ENCODE measurements around the gene MYO1C.
A peak's percentile ranks its signal among the peaks of the same experiment; 100 is the strongest.

Gene MYO1C

DNA sequence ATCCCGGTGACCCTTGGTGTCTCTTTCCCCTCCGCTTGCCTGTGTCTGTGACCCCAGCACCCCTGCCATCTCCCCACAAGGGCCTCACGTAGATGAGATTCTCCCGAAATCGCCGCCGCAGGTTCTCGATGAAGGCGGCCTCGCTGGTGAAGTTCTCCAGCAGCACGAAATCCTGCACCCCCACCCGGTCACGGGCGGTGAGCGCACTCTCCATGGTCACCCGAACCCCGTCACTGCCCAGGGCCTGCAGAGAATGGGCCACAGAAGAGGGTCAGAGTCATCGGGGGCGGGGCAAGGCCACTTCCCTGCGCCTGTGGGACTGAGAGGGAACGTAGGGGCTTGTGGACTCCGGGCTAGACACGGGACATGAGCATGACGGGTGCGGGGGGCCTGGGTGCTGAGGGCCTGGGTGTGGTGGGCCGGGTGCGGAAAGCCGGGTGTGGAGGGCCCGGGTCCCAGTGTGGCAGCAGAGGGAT, 8.4 kb downstream of the MYO1C start:
- no peak for DNase-seq

DNA sequence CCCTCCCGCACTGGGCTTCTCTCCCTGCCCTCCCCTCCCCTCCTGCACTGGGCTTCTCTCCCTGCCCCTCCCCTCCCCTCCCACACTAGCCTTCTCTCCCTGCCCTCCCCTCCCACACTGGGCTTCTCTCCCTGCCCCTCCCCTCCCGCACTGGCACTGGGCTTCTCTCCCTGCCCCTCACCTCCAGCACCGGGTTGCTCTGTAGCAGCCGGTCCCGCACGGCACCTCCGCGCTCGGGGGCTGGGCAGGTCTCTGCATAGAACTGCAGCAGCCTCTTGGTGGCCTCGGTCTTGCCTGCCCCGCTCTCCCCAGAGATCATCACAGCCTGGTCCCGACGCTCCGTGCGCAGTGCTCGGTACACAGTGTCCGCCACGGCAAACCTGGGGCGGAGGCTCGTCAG, 9.8 kb downstream of the MYO1C start:
- DNase-seq: no peak

GRCh38 chr17:1481736-1482135, 10.8 kb downstream of the MYO1C start:
- no peak for DNase-seq

- no peak for DNase-seq
These were observed 11.6 kb downstream of the MYO1C start for GRCh38 chr17:1480747-1481465.

- DNase-seq: no peak
These were observed 14.1 kb downstream of the MYO1C start for GRCh38 chr17:1478418-1478817.

- DNase-seq: no peak
These were observed 17.1 kb downstream of the MYO1C start for GRCh38 chr17:1475321-1475854.

GRCh38 chr17:1474402-1475189, 17.9 kb downstream of the MYO1C start:
- no peak for DNase-seq

GRCh38 chr17:1473841-1474240, 18.6 kb downstream of the MYO1C start:
- DNase-seq: no peak

- DNase-seq: no peak
These were observed 19.3 kb downstream of the MYO1C start for GRCh38 chr17:1473170-1473569.

GRCh38 chr17:1471911-1472821, 20.3 kb downstream of the MYO1C start:
- peak; percentile 69 for DNase-seq

GRCh38 chr17:1471490-1471889, 21.0 kb downstream of the MYO1C start:
- no peak for DNase-seq

- DNase-seq: no peak
These were observed 21.6 kb downstream of the MYO1C start for GRCh38 chr17:1470755-1471462.

- DNase-seq: no peak
These were observed 22.3 kb downstream of the MYO1C start for GRCh38 chr17:1470071-1470754.

GRCh38 chr17:1469231-1469852, 23.1 kb downstream of the MYO1C start:
- no peak for DNase-seq

DNA sequence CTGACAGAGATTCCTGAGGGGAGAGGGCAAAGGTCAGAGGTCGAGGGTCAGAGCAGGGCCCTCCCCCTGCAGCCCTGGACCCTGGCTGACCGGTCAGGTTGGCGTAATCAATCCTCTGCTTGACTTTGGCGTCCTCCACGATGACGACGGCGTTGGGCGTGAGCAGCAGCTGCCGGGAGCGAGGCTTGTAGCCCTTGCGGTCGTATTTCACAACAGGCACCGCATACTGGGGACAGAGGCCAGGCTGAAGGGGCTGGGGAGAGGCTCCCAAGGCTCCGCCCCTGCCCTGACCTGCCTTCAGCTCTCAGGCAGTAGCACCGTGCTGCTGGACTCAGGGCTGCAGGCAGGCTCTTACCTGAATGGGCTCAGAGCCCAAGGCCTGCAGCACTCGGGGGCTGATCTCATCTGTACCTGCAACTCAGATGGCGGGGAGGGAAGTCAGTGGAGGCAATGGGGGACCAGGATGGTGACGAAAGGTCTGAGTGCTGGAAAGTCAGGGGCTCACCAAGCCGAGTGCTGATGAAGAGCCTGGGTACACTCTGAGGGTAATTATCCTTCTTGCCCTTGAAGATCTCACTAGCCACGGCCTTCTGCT, 24.5 kb downstream of the MYO1C start:
- no peak for DNase-seq

DNA sequence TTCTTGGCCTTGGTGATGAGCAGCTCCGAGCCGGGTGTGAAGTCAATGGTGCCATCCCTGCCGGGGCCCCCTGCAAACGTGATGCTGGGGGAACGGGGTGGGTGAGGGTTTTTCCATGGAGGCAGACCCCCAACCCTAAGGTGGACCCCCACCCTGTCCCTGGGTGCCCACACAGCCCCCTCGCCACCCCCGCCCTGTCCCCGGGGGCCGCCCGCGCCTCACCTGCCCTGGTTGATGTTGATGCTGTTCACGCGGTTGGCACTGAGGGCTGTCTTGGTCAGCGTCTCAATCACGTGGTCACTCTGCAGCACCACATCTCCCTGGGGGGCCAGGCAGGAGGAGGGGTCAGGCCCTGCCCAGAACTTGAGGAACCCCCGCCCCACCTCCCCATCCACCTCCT, 25.2 kb downstream of the MYO1C start:
- no peak for DNase-seq

DNA sequence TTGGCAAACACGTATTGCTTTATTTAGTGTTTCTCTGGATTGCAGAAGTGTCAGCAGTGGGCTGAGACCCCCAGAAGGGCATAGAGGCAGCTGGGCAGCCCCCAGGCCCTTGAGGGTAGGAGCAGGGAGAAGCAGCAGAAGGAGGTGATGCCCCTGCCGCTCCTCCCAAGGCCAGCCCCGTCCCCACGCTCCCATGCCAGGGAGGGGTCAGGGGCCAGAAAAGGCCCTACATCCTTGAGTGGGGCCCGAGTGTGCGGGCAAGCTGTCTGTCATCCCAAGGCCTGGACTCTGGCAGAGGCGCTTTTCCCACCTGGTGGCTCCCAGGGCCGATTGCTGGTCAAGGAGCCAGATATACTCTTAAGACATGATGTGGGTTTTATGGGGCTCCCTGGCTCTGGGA, 28.3 kb downstream of the MYO1C start:
- no peak for DNase-seq

DNA sequence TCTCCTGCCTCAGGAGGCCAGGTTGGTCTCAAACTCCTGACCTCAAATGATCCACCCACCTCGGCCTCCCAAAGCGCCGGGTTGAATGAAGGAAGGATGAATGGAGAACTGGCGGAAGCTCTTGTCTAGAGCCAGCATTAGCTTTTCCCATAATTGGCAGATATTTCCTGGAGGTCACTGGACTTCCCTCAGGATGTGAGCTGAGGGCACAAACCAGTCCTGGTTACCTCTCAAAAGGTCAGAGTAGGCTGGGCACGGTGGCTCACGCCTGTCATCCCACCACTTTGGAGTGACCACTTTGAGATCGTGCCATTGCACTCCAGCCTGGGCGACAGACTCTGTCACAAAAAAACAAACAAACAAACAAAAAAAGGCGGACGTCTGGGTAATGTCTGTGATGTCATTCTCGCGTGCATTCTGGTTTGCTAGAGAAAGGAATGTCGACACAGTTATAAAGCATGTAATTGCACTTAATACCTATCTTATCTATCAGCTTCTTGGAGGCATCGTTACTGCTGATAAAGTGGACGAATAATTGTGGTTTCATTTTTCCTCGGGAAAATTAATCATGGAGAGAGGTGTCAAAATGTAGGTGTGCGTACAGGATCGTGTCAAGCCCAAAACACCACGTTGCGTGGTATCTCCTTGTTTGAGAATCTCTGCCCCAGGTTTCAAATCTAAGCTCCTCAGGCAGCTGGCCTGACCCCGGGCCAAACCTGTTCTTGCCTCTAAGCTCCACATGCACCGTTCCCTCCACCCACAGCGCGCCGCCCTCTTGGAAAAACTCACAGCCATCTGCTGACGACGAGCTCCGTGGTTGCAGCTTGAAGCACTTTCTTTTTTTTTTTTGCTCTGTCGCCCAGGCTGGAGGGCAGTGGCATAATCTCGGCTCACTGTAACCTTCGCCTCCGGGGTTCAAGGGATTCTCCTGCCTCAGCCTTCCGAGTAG, 30.0 kb downstream of the MYO1C start:
- no peak for DNase-seq

DNA sequence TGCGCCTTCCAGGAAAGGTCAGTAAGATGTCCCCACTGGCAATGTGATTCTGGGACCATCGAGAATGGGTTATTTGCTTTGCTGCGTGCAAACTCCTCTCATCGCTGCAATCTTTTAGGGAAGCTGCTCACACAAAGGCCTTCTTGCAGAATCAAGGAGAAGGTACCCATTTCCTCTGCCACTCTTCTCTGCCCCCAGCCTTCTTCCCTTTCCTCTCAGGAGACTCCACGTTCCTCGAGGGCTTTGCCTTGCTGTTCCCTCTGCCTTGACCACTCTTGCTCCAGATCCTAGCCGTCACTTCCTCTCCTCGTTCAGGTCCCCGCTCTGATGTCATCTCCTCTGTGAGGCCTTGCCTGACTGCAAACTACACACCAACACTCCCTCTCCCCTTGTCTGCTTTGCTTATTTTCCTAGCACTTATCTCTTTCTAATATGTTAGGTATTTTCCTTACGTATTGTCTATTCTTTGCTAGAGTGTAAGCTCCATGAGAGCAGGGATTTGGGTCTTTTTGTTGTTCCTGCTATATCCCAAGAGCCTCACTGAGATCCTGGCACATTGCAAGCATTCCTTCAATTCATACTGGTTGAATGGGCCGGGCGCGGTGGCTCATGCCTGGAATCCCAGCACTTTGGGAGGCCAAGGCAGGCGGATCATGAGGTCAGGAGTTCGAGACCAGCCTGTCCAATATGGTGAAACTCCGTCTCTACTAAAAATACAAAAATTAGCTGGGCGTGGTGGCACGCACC, 31.1 kb downstream of the MYO1C start:
- DNase-seq: no peak
